HG03558 (cell line): ENCODE measurements around the gene WFIKKN2.
"Not testable (repeated sequence)": the region's sequence is repeated elsewhere in the genome, so short reads cannot be mapped to it uniquely, and the experiment has no call there.

Experiments
- ATAC-seq: cut with Tn5 transposase; IDR thresholded peaks from one replicate; pipeline ENCODE4 v1.9.1; 2021; ENCODE audit warnings: moderate number of reproducible peaks; ENCODE audit not compliant: unreplicated experiment; ENCODE audit errors: extremely low read depth

The WFIKKN2 gene

GRCh38 chr17:50868140-50868438 is 32.7 kb downstream of the WFIKKN2 start:
- no peak for ATAC-seq

- no peak for ATAC-seq
Measured at GRCh38 chr17:50868602-50869001, 33.2 kb downstream of the WFIKKN2 start.

GRCh38 chr17:50871364-50871763 is 36.0 kb downstream of the WFIKKN2 start:
- no peak for ATAC-seq

- no peak for ATAC-seq
Measured at GRCh38 chr17:50871898-50872297, 36.5 kb downstream of the WFIKKN2 start.

- ATAC-seq, result no peak
Measured at GRCh38 chr17:50872710-50873424, 37.5 kb downstream of the WFIKKN2 start.

GRCh38 chr17:50875074-50875473 is 39.7 kb downstream of the WFIKKN2 start:
- ATAC-seq, result no peak

- not testable (repeated sequence) for ATAC-seq
Measured at GRCh38 chr17:50877042-50877441, 41.7 kb downstream of the WFIKKN2 start.

GRCh38 chr17:50877838-50878237 is 42.5 kb downstream of the WFIKKN2 start:
- ATAC-seq, result no peak

- ATAC-seq, result no peak
Measured at GRCh38 chr17:50879086-50879485, 43.7 kb downstream of the WFIKKN2 start.

GRCh38 chr17:50881182-50881581 is 45.8 kb downstream of the WFIKKN2 start:
- no peak for ATAC-seq

GRCh38 chr17:50882851-50883250 is 47.5 kb downstream of the WFIKKN2 start:
- no peak for ATAC-seq

- no peak for ATAC-seq
Measured at GRCh38 chr17:50883850-50884438, 48.6 kb downstream of the WFIKKN2 start.

- ATAC-seq, result no peak
Measured at GRCh38 chr17:50884439-50885311, 49.3 kb downstream of the WFIKKN2 start.

- no peak for ATAC-seq
Measured at GRCh38 chr17:50887705-50888245, 52.4 kb downstream of the WFIKKN2 start.

GRCh38 chr17:50889528-50890118 is 54.2 kb downstream of the WFIKKN2 start:
- no peak for ATAC-seq

- no peak for ATAC-seq
Measured at GRCh38 chr17:50890675-50891516, 55.5 kb downstream of the WFIKKN2 start.

GRCh38 chr17:50891577-50891989 is 56.2 kb downstream of the WFIKKN2 start:
- ATAC-seq, result no peak
